Peyer's patch (tissue), 4 donors: ENCODE data around the gene C4BPA. TPM values are rescaled to one million over a fixed set of nuclear protein-coding genes. Genes with fewer than 3 reads are reported as not detected.
A peak's percentile ranks its signal among the peaks of the same experiment; 100 is the strongest.

Experiments
- DNase-seq, 3 donors: peaks; one replicate each; pipeline ENCODE4 v3.0.0-alpha.2; 2017 to 2019
- H3K27ac ChIP-seq, 4 donors: fragments of 200-600 bp; sonication (generic); one replicate each; pipeline ENCODE4 v1.5.1; 2016 to 2019
- H3K27me3 ChIP-seq, 2 donors: fragments of 200-600 bp; sonication (generic); one replicate each; pipeline ENCODE4 v1.5.1; 2019
- H3K36me3 ChIP-seq, 3 donors: fragments of 200-600 bp; sonication (generic); one replicate each; pipeline ENCODE4 v1.5.1; 2016 to 2019
- H3K4me1 ChIP-seq, 4 donors: fragments of 200-600 bp; sonication (generic); one replicate each; pipeline ENCODE4 v1.5.1; 2016 to 2019
- H3K4me3 ChIP-seq, 4 donors: fragments of 200-600 bp; sonication (generic); 1 replicate in 3 of 4; 2 replicates in 1 of 4; pipeline ENCODE4 v1.5.1; 2016 to 2019; ENCODE audit warnings: mild to moderate bottlenecking in 1 of 4
- H3K9me3 ChIP-seq, 4 donors: fragments of 200-600 bp; sonication (generic); one replicate each; pipeline ENCODE4 v1.5.1; 2016 to 2019; ENCODE audit warnings: mild to moderate bottlenecking in 1 of 4
- CTCF ChIP-seq, 6 experiments: fragments of 450-650 bp in 4 of 6; fragments of 200-600 bp in 2 of 6; sonication (generic) in 1 of 6; IDR thresholded peaks; one replicate each; pipeline ENCODE4 v1.5.1; 2017 to 2019; ENCODE audit warnings: antibody characterized with exemption in 6 of 6, mild to moderate bottlenecking in 3 of 6, moderate library complexity in 1 of 6
- POLR2A ChIP-seq, 2 donors: fragments of 450-650 bp; IDR thresholded peaks; one replicate each; pipeline ENCODE4 v1.5.1; 2017; ENCODE audit warnings: antibody characterized with exemption in 2 of 2, mild to moderate bottlenecking in 2 of 2, moderate library complexity in 2 of 2
- total RNA-seq, 4 donors: library from RNA; depleted of rRNA; stranded (reverse); fragments of >200 nt; gene quantifications; one replicate each; pipeline ENCODE4 v1.1.0, GENCODE V29; 2016

The C4BPA gene
- total RNA-seq, 4 donors from 2014 or later, result 0.67 to 2.6 (median 1.2) TPM; not detected in 1

GRCh38 chr1:207064561-207064960 lies 39.5 kb upstream of the C4BPA start:
- DNase-seq, result no peak
- no peak overlapping the region for H3K4me3 ChIP-seq
- peak overlapping the region in 3 of 4 donors; percentile 2 to 58 (median 52) for H3K27ac ChIP-seq
- peaks cover 0 to 18% (median 0%) of the 10 kb centered on the region in 4 donors for H3K4me1 ChIP-seq
- no peaks in the 10 kb centered on the region for H3K27me3 ChIP-seq
- H3K9me3 ChIP-seq, result no peaks in the 10 kb centered on the region
- TF ChIP-seq CTCF (IDR thresholded peaks at IDR 0.05) (no peak), POLR2A (IDR thresholded peaks at IDR 0.05) (no peak)
- H3K36me3 ChIP-seq, result peaks cover 0 to 74% (median 0%) of the 10 kb centered on the region in 3 donors

- H3K9me3 ChIP-seq, result no peaks in the 10 kb centered on the region
- H3K36me3 ChIP-seq, result peaks cover 0 to 84% (median 0%) of the 10 kb centered on the region in 3 donors
- no peak for TF ChIP-seq CTCF (IDR thresholded peaks at IDR 0.05)
- no peak for TF ChIP-seq POLR2A (IDR thresholded peaks at IDR 0.05)
- DNase-seq, result no peak
- no peaks in the 10 kb centered on the region for H3K27me3 ChIP-seq
- H3K27ac ChIP-seq, result peak overlapping the region in 3 of 4 donors; percentile 72 to 89 (median 88)
- H3K4me1 ChIP-seq, result peaks cover 0 to 18% (median 0%) of the 10 kb centered on the region in 4 donors
- peak overlapping the region in 2 of 4 donors; percentile 16 to 18 for H3K4me3 ChIP-seq
Measured at GRCh38 chr1:207067185-207067584, 36.8 kb upstream of the C4BPA start.

GRCh38 chr1:207067665-207068064 lies 36.4 kb upstream of the C4BPA start:
- H3K27ac ChIP-seq, result peak overlapping the region in 3 of 4 donors; percentile 72 to 89 (median 88)
- H3K4me1 ChIP-seq, result peaks cover 0 to 18% (median 0%) of the 10 kb centered on the region in 4 donors
- H3K36me3 ChIP-seq, result peaks cover 0 to 83% (median 0%) of the 10 kb centered on the region in 3 donors
- no peak for DNase-seq
- no peaks in the 10 kb centered on the region for H3K9me3 ChIP-seq
- no peaks in the 10 kb centered on the region for H3K27me3 ChIP-seq
- H3K4me3 ChIP-seq, result peak overlapping the region in 2 of 4 donors; percentile 16 to 18
- TF ChIP-seq CTCF (IDR thresholded peaks at IDR 0.05) (no peak), POLR2A (IDR thresholded peaks at IDR 0.05) (peak in 1 of 2 donors; percentile 87)

- Histone ChIP-seq H3K27ac (peak overlapping the region in 1 of 4 donors; percentile 17), H3K36me3 (peaks cover 0 to 82% (median 0%) of the 10 kb centered on the region in 3 donors), H3K4me1 (peaks cover 0 to 18% (median 0%) of the 10 kb centered on the region in 4 donors), H3K9me3 (no peaks in the 10 kb centered on the region), H3K27me3 (no peaks in the 10 kb centered on the region), H3K4me3 (no peak overlapping the region)
- no peak for DNase-seq
- TF ChIP-seq POLR2A (IDR thresholded peaks at IDR 0.05), result no peak
- no peak for TF ChIP-seq CTCF (IDR thresholded peaks at IDR 0.05)
Measured at GRCh38 chr1:207069061-207069460, 35.0 kb upstream of the C4BPA start.

GRCh38 chr1:207069858-207070506 lies 34.1 kb upstream of the C4BPA start:
- no peak for DNase-seq

More at GRCh38 chr1:207069858-207070506, 34.1 kb upstream of the C4BPA start:
- TF ChIP-seq CTCF (IDR thresholded peaks at IDR 0.05), result no peak
- no peak for TF ChIP-seq POLR2A (IDR thresholded peaks at IDR 0.05)
- peaks cover 0 to 14% (median 0%) of the 10 kb centered on the region in 4 donors for H3K4me1 ChIP-seq
- peaks cover 0 to 81% (median 0%) of the 10 kb centered on the region in 3 donors for H3K36me3 ChIP-seq
- no peak overlapping the region for H3K4me3 ChIP-seq
- H3K9me3 ChIP-seq, result no peaks in the 10 kb centered on the region
- peak overlapping the region in 1 of 4 donors; percentile 22 for H3K27ac ChIP-seq
- H3K27me3 ChIP-seq, result no peaks in the 10 kb centered on the region
